Stimulated activated CD8-positive, alpha-beta memory T cell treated with anti-CD3 and anti-CD28 coated beads, Interleukin-7, amount 100 ng/mL, for 1 hour (primary cell): ENCODE measurements around the gene ARHGAP12.

Experiments used
- DNase-seq, 2 donors: peaks; one replicate each; pipeline ENCODE4 v3.0.0-alpha.2; 2020; ENCODE audit warnings: low read depth in 2 of 2

ARHGAP12 gene

DNA sequence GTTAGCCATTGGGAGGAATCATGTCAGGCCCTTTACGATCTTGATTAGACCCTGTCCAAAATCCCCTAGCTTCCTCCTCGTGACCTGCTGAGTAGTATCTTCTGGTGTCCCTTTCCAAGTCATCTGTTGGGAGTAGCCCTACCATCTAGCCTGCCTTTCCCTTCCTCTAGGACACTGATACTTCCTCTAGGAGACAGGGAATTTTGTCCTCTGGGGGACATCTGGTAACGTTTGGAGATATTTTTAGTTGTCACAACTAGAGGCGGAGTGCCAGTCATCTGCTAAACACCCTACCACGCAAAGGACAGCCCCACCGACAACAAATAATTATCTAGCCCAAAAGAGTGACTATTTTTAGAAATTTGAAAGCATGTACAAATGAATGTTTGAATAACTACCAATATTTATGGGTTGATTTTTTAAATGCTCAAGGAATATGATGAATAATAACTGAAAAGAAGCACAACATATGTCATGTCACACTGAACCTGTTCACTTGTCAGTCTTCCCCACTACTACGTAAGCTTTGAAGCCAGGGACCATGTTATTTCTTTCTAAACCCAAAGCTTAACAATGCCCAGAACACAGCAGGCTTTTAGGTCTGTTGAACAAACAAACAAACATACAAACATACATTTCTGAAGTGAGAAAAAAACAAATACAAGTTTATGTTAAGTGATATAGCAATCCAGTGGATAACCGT is 105.9 kb downstream of the ARHGAP12 start:
- DNase-seq: no peak

DNA sequence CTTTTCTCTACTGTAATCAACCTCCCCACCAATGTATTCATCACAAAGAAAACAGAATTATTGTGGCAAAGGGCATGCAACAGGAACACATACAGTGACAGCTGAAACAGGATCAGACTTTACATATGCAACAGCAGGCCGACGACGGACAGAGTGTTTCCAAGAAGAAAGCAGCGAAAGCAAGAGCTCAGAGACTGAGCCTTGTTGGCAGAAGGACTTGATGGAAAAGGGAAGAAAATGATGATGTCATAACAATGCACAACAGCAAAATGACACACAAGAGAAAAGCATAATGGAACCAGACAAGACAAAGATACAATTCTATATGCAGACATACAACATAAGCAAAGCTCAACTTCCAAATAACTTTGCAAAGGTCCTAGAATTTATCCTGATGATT is 106.5 kb downstream of the ARHGAP12 start:
- DNase-seq: no peak

DNA sequence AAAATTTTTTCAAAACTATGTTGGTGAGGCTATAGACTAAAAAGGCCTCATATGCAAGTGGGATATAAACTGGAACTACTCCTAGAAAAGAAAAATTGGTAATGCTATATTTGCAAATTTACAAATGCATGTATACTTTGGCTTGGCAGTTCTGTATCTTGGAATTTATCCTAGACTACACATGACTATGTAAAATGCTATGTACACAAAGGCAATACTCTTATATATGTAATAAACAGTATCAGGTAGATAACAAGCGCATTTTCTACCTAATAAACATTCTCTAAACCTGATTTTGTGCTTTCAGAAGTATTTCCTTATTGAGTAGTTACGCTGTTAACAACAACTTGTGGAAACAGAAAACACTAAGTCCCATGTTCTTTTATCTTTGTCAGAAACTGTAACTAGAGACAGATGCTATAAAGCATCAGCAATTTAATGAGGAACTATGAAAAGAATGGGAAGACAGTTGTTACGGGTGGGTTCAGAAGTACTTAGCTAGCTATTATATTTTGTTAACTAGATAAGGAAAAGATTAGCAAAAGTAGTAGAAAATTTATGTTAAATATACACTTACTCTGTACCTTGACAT is 107.8 kb downstream of the ARHGAP12 start:
- no peak for DNase-seq

DNA sequence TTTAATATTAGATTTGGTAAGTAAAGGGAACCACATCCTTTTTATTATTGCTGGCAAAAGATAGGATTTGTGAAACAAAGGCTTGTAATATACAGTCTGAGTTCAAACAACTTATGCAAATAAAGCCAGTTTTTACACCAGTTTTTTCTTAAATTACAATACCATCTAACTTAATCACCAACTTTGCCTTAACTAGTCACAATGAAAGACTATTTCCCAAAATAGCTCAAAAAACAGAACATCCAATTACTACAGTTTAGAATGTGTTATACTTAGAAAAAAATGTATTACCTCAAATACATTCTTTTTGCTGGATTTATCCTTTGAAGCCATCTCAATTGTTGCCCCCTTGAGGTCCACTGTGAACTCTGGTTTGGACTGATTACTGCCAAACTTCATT is 108.5 kb downstream of the ARHGAP12 start:
- no peak for DNase-seq

DNA sequence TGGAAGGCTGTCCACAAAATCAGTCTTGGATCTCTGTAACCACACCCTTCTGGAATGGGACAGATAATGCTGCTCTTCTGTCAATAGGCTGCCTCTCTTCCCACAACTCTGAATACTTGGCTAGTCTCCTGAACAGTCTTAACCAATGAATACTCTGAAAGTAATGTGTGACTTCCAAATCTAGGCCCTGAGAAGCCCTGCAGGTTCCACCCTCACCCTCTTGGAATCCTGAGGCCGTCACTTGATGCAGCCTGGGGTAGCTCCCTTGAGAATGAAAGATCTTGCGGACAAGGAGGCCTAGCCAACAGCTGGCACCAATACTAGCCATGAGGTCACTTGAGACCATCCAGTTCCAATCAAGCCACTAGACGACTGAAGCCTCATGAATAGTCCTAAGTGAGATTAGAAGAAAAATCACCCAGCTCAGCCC is 109.2 kb downstream of the ARHGAP12 start:
- no peak for DNase-seq

DNA sequence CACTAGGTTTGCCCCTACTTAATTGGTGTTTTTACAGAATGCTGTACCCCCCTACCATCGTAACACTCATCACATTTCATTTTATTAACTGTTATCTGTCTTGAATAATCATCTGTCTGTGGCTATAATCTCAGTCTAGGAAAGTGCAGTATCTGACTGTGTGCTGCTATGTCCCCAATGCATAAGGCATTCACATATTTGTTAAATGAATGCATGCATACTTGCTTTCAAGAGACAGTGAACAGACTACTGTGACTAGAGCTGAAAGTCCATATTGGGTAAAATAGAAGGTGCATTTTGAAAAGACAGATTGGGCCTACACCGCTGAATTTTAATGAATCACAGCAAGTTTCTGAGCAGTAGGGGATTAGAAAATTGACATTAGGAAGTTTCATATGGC is 112.3 kb downstream of the ARHGAP12 start:
- DNase-seq: no peak

DNA sequence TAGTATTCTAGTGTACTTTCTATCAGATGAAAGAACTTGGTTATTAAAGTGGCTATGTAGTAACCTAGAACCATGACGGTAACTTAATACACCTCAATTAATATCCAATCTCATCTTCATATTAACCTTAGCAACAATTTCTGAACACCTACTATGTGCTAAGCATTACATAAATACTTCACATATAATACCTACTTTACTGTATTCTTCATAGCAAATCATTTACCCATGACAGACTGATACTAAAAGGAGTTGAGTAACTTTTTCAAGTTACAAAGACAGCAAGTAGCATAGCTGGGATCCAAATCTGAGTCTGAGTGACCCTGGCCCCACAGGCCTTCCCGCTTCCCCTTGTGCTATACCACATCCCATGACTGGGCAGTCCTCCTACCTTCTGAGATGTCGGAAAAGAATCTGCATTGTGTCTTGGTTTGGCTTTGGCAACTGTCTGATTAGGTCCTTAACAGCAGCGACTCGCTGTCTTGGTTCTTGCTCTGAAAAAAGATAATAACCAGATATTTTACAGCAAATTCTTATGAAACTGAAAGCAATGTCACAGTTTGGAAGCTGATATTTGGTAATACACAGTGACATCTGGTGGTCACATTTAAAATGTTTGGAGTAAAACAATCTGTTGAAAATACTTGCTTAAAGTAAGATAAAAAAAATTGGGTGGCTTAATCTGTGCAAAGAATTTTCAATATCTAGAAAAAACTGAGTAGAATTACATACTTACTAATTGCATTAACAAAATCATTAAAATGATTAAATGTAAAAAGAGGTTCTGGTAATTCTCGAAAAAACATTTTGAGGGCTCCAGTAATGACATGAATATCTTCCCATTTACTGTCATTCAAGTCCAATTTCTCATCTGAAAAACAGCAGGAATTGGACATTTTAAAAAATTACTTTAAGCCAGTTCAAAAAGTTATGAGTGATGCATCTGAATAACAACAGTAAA is 120.1 kb downstream of the ARHGAP12 start:
- DNase-seq: no peak

DNA sequence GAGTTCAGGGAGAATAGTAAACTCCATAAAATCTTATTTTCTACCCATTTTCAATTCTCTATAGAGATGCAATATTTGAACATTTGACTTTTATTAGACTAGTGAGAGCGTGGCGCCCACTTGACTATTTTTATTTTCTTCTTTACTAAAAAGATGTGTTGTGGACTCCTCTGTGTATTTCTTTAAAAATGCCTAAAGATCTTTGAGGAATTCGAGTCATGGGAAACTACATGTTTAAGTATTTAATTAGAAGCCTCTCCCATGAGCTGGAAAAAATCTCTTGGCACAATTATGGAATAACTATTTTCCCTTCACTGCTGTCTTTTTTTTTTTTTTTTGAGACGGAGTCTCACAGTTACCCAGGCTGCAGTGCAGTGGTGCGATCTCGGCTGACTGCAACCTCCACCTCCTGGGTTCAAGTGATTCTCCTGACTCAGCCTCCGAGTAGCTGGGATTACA is 124.2 kb downstream of the ARHGAP12 start:
- no peak for DNase-seq

DNA sequence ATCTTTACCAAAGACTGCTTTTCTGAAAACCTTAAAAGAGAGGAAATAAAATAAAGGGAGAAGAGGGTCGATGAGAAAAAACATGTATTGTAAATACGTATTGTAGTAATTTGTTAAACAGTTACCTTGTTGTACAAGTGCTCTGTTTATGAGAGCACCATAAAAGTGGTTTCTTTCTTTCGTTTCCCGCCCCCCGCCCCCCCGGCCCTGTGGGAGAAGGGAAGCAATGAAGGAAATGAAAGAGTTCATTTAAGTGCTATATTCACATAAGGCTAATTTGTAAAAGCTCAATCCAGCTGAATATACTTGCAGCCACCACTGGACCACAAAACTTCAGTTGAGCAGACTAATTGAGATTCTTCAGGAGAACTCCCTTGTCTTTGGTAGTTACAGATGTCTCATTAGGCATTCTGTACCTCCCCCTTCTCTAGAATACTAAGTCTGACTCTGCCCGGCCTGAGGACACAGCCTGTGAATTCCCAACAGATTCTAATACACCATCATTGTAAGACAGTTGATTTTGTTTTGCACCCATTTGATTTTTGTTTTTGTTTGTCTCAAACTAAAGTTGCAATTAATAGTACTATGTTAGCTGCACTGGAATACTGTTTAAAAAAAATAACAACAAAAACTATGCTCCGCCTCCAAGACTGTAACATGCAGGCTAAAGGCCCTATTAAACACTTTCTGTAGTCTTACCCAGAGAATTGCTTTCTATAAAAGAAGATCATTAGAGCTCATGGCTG is 124.9 kb downstream of the ARHGAP12 start:
- no peak for DNase-seq

DNA sequence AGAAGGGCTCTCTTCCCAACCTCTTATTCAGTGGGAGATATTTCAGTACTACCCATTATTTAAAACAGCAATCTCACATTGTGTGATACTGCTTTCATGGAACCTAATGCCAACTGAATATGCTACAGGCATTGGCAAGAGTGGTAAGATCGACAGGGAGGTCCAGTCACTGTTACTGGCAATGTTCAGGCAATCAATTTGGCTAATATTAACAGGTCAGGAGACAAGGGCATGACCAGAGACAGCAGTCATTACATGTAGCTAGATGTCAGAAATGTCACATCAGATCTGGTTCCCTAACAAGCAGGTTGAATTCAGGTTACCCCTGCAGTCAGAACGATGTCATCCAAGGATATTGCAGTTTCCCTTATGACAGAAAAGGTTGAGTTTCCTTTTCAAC is 129.4 kb downstream of the ARHGAP12 start:
- DNase-seq: no peak

DNA sequence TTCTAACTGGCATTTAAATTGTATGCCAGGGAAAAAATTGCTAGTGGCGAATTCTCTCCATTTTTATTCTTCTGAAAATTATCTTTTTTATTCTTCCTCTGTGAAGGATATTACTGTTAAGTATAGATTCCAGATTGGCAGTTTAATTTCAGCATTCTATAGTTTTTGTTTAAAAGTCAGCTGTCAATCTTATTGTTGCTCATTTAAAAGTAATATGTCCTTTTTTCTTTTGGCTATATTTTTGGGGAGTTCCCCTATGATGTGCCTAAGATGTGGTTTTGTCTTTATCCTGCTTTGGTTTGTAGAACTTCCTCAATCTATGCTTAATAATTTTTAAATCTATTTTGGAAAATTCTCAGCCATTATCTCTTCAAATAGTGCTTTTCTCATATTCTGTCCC is 135.9 kb downstream of the ARHGAP12 start:
- no peak for DNase-seq

DNA sequence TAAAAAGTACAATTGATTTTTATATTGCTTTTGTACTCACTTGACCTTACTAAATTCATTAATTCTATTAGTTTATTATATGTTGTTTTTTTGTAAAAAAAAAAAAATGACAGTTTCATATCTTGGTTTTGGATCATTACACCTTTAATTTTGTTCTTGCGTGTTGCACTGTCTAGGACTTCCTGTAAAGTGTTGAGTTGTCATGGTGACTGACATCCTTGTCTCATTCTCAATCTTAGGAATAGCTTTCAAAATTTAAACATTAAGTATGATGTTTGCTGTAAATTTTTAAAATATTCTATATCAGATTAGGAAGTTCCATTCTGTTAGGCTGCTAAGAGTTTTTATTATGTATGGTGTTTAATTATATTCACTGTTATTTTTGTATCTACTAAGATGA is 139.1 kb downstream of the ARHGAP12 start:
- DNase-seq: no peak

DNA sequence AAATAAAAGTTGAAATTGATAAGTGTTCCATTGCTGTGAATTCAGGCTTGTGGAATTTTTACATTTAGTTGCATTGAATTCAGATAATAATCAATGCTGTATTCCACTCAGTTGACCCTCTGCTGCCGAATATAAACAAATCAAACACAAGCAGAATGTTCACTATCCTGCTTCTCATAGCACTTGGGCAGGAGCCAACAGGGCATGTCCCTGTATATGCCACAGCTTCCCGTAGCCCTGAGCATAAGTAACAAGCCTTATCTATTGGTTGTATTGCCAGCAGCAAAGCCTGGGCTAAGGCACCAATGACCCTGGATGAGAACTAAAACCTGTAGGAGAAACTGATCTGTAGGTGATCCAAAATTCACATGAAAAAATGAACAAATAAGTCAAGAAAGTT is 145.9 kb downstream of the ARHGAP12 start:
- no peak for DNase-seq

DNA sequence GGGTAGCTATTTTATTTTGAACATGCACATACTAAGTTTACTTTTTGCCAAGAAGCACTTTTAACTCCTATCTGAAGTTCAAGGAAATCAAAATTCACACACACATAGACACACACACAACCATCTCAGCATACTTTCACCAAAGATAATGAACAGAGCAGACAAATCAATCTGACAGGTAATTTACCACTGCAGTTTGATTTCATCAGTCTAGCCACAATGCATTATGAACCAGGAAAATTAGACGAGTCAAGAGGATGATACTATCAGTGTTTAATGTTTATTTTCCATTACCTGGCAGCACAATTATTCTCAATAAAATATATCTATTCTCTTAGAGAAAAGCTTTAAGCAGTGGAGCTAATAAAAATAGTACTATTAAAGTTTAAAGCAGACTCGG is 147.9 kb downstream of the ARHGAP12 start:
- no peak for DNase-seq

DNA sequence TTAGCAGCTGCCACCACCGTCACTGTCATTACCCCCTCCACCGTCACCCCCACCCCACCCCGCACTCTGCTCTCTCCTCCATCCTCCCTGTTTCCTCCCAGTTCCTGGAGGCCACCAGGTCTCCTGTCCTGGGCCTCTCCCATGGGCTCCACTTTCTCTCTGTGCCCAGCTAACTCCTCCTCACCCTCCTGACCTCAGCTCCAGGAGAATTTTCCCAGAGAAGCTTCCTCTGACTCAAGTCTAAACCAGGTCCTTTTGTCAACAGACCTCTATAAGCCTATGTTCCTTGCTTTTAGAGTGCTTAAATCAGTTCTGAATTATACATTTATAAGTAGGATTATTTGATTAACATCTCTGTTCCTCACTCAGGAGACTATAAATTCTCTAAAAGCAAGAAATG is 150.0 kb downstream of the ARHGAP12 start:
- DNase-seq: no peak

DNA sequence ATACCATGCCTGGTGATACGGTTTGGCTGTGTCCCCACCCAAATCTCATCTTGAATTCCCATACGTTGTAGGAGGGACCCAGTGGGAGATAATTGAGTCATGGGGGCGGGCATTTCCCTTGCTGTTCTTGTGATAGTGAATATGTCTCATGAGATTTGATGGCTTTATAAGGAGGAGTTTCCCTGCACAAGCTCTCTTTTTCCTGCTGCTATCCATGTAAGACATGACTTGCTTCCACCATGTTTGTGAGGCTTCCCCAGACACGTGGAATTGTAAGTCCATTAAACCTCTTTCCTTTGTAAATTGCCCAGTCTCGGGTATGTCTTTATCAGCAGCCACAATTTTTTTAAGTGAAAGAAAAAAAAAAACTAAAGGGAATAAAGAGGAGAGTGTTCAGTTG is 152.5 kb downstream of the ARHGAP12 start:
- no peak for DNase-seq

DNA sequence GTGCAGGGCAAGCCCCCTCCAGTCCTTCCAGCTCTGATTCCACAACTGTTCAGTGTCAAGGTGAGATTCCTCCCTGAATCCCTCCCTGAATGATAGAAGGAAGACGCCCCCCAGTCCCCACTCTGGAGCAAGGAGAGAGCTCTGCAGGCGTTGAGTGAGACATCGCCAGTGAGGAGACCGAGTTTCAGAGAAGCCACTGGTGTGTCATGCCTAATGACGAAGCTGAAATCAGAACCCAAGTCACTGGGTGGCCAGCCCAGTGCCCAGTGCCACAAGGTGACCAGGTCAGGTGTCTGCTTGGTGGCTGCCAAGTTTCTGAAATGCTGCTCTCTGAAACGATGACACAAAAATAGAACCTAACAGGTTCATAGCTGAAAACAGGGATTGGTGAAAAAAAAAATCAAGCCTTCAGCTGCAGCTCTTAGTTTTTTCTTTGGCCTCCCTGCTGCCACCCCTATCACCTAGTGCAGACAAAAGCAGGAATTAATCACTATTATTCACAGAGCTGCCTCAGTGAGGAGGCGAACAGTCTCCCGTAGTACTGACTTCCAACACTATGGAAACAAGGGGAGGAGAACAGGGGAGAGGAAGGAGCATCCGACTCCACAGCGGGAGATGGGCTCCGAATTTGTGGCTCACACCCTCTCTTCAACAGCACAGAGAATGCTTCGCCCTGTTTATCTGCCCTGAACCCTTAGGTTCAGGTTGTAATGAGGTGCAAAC is 153.5 kb downstream of the ARHGAP12 start:
- no peak for DNase-seq

DNA sequence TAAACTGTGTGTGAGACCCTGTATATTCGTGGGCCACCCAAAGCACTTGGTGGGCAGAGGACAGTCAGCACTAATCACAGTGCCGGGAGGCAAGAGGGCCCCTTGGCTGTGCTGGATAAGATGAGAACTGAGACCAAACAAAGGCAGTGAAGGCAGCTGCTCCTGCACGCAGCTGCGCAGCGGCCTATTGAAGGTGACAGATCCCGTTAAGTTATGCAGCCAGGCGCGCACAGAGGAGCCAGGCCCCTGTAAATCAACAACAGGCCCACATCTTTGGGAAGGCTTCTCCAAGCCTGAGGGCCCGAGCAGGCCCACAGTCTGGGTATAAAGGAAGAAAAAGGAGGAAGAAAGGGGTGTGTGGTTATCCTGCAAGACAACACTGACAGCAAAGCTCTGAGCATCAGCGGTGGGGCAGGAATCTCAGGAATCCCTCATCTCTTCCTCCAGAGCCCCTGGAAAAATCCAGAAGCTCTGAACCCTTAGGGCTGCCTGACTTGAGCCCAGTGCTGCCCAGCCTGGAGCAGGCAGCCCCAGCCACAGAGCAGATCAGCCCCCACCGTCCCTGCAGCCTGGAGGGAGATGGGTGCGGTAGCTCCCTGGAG is 154.2 kb downstream of the ARHGAP12 start:
- no peak for DNase-seq

DNA sequence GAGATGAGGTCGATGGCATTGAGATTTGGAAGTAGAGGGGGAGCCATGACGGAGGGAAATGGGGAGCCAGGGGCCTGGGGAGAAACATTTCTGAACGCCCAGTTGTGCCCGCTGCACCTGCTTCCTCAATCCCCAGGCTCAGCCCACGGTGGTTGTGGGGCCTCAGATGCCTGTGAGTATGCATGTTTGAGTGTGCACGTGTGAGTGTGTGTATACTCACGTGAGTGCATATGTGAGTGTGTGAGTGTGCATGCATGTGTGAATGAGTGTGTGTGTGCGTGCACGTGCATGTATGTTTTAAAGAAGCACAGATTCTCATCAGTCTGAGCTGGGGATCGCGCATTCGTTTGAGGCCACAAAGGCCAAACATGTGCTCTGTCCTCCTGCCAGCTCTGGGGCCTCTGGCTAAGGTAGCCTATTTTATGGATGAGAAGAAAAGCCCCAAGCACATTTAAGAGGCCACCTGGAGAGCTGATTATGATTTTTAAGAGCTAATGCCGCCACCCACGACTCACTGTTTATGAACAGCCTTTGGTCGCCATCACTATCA is 154.8 kb downstream of the ARHGAP12 start:
- DNase-seq: no peak

DNA sequence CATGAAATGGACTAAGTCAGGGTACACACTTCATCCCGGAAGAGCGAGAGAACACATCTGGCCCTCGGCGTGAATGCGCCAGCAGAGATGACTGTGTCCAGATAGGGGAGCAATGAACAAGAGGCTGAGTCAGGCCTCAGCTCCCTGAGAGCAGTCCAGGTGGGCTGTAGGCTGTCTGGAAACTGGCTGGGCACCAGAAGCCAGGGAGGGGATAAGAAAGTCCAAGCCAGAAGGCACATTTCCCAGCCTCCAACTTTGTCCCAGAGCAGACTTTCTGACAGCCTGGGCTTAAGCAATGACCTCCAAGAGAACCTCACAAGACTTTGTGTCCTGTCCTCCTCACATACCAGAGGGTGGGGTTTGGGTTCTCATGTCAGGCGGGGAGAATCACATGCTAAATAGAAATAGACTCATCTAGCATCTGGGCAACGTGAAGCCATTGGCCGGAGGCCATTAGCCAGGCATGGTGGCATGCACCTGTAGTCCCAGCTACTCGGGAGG is 157.2 kb downstream of the ARHGAP12 start:
- DNase-seq: no peak
